Endothelial cell of umbilical vein (primary cell): ENCODE results near the gene OR10G3. TPM values are rescaled to one million over a fixed set of nuclear protein-coding genes. Genes with fewer than 3 reads are reported as not detected.

Experiments used
- BruUV-seq: library from RNA; stranded (reverse); fragments of 400-500 nt; replicated peaks from 2 replicates; lab custom pipeline; 2021; lab: Mats Ljungman, UMichigan
- CTCF ChIA-PET: fragments of 300-600, 350-600 bp; sonication (Branson Sonifier 250); formaldehyde crosslinking; loops from one replicate; lab custom pipeline; 2021; ENCODE audit warnings: antibody characterized with exemption, inconsistent platforms; lab: Charles Lee
- POLR2A ChIA-PET: fragments of 300-600, 350-600 bp; sonication (Branson Sonifier 250); formaldehyde crosslinking; loops from one replicate; lab custom pipeline; 2021; ENCODE audit warnings: antibody characterized with exemption, inconsistent platforms; lab: Charles Lee
- DNase-seq: peaks from one replicate; pipeline ENCODE4 v3.0.0-alpha.2; 2011; ENCODE audit warnings: low read depth, low spot score
- FAIRE-seq: peaks from 2 replicates; lab custom pipeline; 2011; peaks lifted over from hg19 to GRCh38; lab: Jason Lieb, UNC
- H2AFZ ChIP-seq: 2 replicates; pipeline ENCODE4 v1.6.0; 2012; ENCODE audit warnings: low read depth, low read length, control low read depth, inconsistent platforms
- H3K27ac ChIP-seq: 2 replicates; pipeline ENCODE4 v1.5.1; 2011; ENCODE audit warnings: low read depth, mild to moderate bottlenecking, control low read depth, low read length, moderate library complexity; ENCODE audit not compliant: insufficient read depth
- H3K27me3 ChIP-seq, 2 experiments: 2 replicates each; pipeline versions ENCODE4 v1.6.0 to v1.6.1; 2011; ENCODE audit warnings: low read length in 2 of 2, mixed read lengths in 1 of 2; ENCODE audit not compliant: control insufficient read depth in 2 of 2, insufficient read depth in 2 of 2
- H3K36me3 ChIP-seq, 2 experiments: 2 replicates in 1 of 2; 3 replicates in 1 of 2; pipeline ENCODE4 v1.5.1; 2011; ENCODE audit warnings: low read length in 2 of 2, mild to moderate bottlenecking in 1 of 2, moderate library complexity in 1 of 2; ENCODE audit not compliant: control insufficient read depth in 2 of 2, insufficient read depth in 2 of 2; ENCODE audit errors: extremely low read depth in 1 of 2
- H3K4me1 ChIP-seq: 3 replicates; pipeline ENCODE4 v1.5.1; 2011; ENCODE audit warnings: mild to moderate bottlenecking, low read length; ENCODE audit not compliant: control insufficient read depth, insufficient read depth; ENCODE audit errors: extremely low read depth
- H3K4me2 ChIP-seq: 2 replicates; pipeline ENCODE4 v1.6.1; 2011; ENCODE audit warnings: low read length, control low read depth, mixed read lengths; ENCODE audit not compliant: insufficient read depth
- H3K4me3 ChIP-seq, 3 experiments: fragments of 200-600 bp in 1 of 3; sonication (generic), shearing (Covaris generic) in 1 of 3; replicated peaks in 1 of 3; 2 replicates each; pipeline ENCODE4 v1.5.1; 2011 to 2016; ENCODE audit warnings: control low read depth in 3 of 3, low read length in 3 of 3, mild to moderate bottlenecking in 2 of 3, inconsistent platforms in 1 of 3, low read depth in 1 of 3, moderate library complexity in 1 of 3; ENCODE audit not compliant: insufficient read depth in 1 of 3
- H3K79me2 ChIP-seq: 2 replicates; pipeline ENCODE4 v1.6.0; 2012; ENCODE audit warnings: low read length, inconsistent platforms; ENCODE audit not compliant: control insufficient read depth, insufficient read depth
- H3K9ac ChIP-seq: replicated peaks from 2 replicates; pipeline ENCODE3; 2011; ENCODE audit warnings: low read length, control low read depth; ENCODE audit not compliant: insufficient read depth; ENCODE audit errors: extremely low read depth
- H3K9me1 ChIP-seq: replicated peaks from 3 replicates; pipeline ENCODE4 v1.6.0; 2011; ENCODE audit warnings: mild to moderate bottlenecking, low read length; ENCODE audit not compliant: control insufficient read depth, insufficient read depth; ENCODE audit errors: extremely low read depth
- H3K9me3 ChIP-seq: replicated peaks from 2 replicates; pipeline ENCODE4 v1.5.1; 2012; ENCODE audit warnings: low read length, inconsistent platforms; ENCODE audit not compliant: control insufficient read depth, insufficient read depth
- H4K20me1 ChIP-seq: replicated peaks from 2 replicates; pipeline ENCODE3; 2011; ENCODE audit warnings: mild to moderate bottlenecking, low read length; ENCODE audit not compliant: control insufficient read depth, insufficient read depth; ENCODE audit errors: extremely low read depth
- CTCF ChIP-seq, 2 donors: IDR thresholded peaks; 1 replicate in 1 of 2; 2 replicates in 1 of 2; pipeline ENCODE4 v1.5.1; 2011; ENCODE audit warnings: low read length in 2 of 2, mild to moderate bottlenecking in 2 of 2, moderate library complexity in 2 of 2, control low read depth in 1 of 2, inconsistent platforms in 1 of 2, low read depth in 1 of 2; ENCODE audit not compliant: insufficient read depth in 1 of 2; ENCODE audit errors: extremely low read depth in 1 of 2
- EZH2 ChIP-seq: IDR thresholded peaks from 2 replicates; pipeline ENCODE4 v1.6.1; 2012; ENCODE audit warnings: borderline replicate concordance, low read depth, mild to moderate bottlenecking, moderate library complexity, low read length, inconsistent platforms; ENCODE audit not compliant: severe bottlenecking
- FOS ChIP-seq: IDR thresholded peaks from 2 replicates; pipeline ENCODE4 v1.6.1; 2011; ENCODE audit warnings: mild to moderate bottlenecking, low read length, moderate library complexity, borderline replicate concordance; ENCODE audit not compliant: insufficient read depth
- GATA2 ChIP-seq: IDR thresholded peaks from 2 replicates; pipeline ENCODE4 v1.7.0; 2011; ENCODE audit warnings: low read depth, mild to moderate bottlenecking, moderate library complexity, mixed read lengths, low read length; ENCODE audit not compliant: insufficient read length, insufficient read depth
- JUN ChIP-seq: IDR thresholded peaks from 2 replicates; pipeline ENCODE4 v1.6.1; 2011; ENCODE audit warnings: borderline replicate concordance, low read depth; ENCODE audit not compliant: insufficient read length, insufficient read depth
- MYC ChIP-seq: IDR thresholded peaks from one replicate; pipeline ENCODE4 v1.6.1; 2011; ENCODE audit warnings: mild to moderate bottlenecking, low read depth, low read length
- POLR2A ChIP-seq: IDR thresholded peaks from 2 replicates; pipeline ENCODE4 v1.6.1; 2012; ENCODE audit warnings: low read depth, mild to moderate bottlenecking, control low read depth, low read length
- POLR2AphosphoS5 ChIP-seq: IDR thresholded peaks from 2 replicates; pipeline ENCODE4 v1.6.1; 2012; ENCODE audit warnings: low read depth, mild to moderate bottlenecking, control low read depth, low read length, moderate library complexity; ENCODE audit not compliant: insufficient read depth
- dilution Hi-C: fragments of 300-500 bp; cut with MboI; formaldehyde crosslinking; loops from one replicate; pipeline ENCODE4 v1.15.0; 2019; ENCODE audit warnings: low sequenced_read_pairs; ENCODE audit not compliant: extremely low pct_ligation_motif_present
- intact Hi-C: fragments of 100-400 bp; cut with micrococcal nuclease; formaldehyde crosslinking; loops from one replicate; pipeline ENCODE4 v1.10.0; 2022
- polyA plus RNA-seq, 4 experiments: library from polyadenylated mRNA; depleted of rRNA in 3 of 4; stranded (reverse) in 3 of 4; unstranded in 1 of 4; fragments of >200 nt; gene quantifications; 2 replicates each; pipeline versions ENCODE4 v1.2.1 to v1.2.3, GENCODE V29; 2011 to 2012; ENCODE audit warnings: missing spikeins in 1 of 4
- total RNA-seq: library from RNA; stranded (reverse); gene quantifications from 2 replicates; pipeline ENCODE4 v1.2.3, GENCODE V29; 2021
- TF ChIP-seq, protein P1 (sequence below): IDR thresholded peaks from 2 replicates; pipeline ENCODE4 v1.6.1; 2011; ENCODE audit not compliant: insufficient read depth, insufficient read length

Gene OR10G3
- total and polyA plus RNA-seq, 2 donors (not counting 3 experiments of a cell fraction or from before 2014, with no cell fraction given): not detected

DNA sequence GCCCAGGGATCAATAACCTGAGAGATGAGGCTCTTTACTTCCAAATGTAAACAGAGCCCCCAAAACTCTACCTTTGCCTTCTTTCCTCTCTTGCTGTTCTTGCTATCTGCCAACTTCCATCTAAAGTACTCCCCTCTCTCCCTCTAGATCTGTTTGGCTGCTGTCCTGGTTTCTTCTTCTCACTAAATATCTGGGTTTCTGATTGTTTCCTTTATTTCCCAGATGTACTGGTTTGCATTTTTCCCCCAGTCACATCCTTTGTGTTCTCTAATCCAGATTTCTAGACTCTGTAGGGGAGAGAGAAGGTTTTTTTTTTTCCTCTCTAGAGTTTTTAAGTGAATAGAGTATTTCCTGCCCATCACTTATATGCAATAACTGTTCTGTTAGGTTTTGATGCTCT lies 46.6 kb downstream of the OR10G3 start:
- Histone ChIP-seq H3K9me1 (no peaks in the 10 kb centered on the region), H3K27me3 (peaks cover 52 to 60% of the 10 kb centered on the region in 2 experiments), H3K9me3 (no peaks in the 10 kb centered on the region), H3K36me3 (no peaks in the 10 kb centered on the region), H3K4me3 (no peak overlapping the region), H3K9ac (no peak overlapping the region), H3K4me1 (no peaks in the 10 kb centered on the region), H4K20me1 (no peaks in the 10 kb centered on the region), H3K79me2 (no peaks in the 10 kb centered on the region), H3K4me2 (no peak overlapping the region), H2AFZ (no peak overlapping the region), H3K27ac (no peak overlapping the region)
- dilution Hi-C loops: no loop called here
- no TSS peak for BruUV-seq
- TF ChIP-seq JUN (no peak), CTCF (IDR thresholded peaks at IDR 0.05; ENCODE audit: extremely low read depth in 1 of 2, insufficient read depth in 1 of 2, low read depth in 1 of 2, low read length in 2 of 2) (no peak), FOS (no peak), POLR2A (no peak)
- TF ChIP-seq, protein P1, sequence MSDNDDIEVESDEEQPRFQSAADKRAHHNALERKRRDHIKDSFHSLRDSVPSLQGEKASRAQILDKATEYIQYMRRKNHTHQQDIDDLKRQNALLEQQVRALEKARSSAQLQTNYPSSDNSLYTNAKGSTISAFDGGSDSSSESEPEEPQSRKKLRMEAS: no peak
- intact Hi-C loops: no loop called here
- POLR2A ChIA-PET: no interaction called here
- CTCF ChIA-PET: interaction anchor here (1.7 kb wide), 1 partner anchor 35 kb away, joined by 5 read pairs; no protein-coding TSS in a partner anchor
- DNase-seq (no peak), FAIRE-seq (no peak)

GRCh38 chr14:21529515-21529914 lies 50.4 kb downstream of the OR10G3 start:
- FAIRE-seq (no peak), DNase-seq (no peak)
- Histone ChIP-seq H3K9me1 (no peaks in the 10 kb centered on the region), H3K27ac (no peak overlapping the region), H3K9ac (no peak overlapping the region), H3K4me3 (no peak overlapping the region), H3K9me3 (no peaks in the 10 kb centered on the region), H3K27me3 (peaks cover 25 to 33% of the 10 kb centered on the region in 2 experiments), H3K4me1 (peaks cover 3% of the 10 kb centered on the region), H3K79me2 (no peaks in the 10 kb centered on the region), H3K4me2 (no peak overlapping the region), H3K36me3 (no peaks in the 10 kb centered on the region), H2AFZ (no peak overlapping the region), H4K20me1 (no peaks in the 10 kb centered on the region)
- no peak for TF ChIP-seq POLR2AphosphoS5
- TF ChIP-seq GATA2: no peak
- TF ChIP-seq, protein P1: no peak
- TF ChIP-seq MYC: no peak
- no peak for TF ChIP-seq FOS
- TF ChIP-seq EZH2: no peak
- no peak for TF ChIP-seq POLR2A
- TF ChIP-seq JUN: no peak
- TF ChIP-seq CTCF (IDR thresholded peaks at IDR 0.05; ENCODE audit: extremely low read depth in 1 of 2, insufficient read depth in 1 of 2, low read depth in 1 of 2, low read length in 2 of 2): no peak
- intact Hi-C loops (no loop called here), dilution Hi-C loops (no loop called here)
- BruUV-seq: no TSS peak
- ChIA-PET POLR2A (no interaction called here), CTCF (interaction anchor here (1.1 kb wide), 1 partner anchor 10 kb away, joined by 3 read pairs; no protein-coding TSS in a partner anchor)
